A673 (cell line): ENCODE results near the gene TLR9.

ENCODE experiments used
- EZH2 ChIP-seq: fragments of 200-600 bp; sonication (generic); IDR thresholded peaks from 2 replicates; pipeline ENCODE4 v1.6.1; 2017; ENCODE audit warnings: borderline replicate concordance, low read depth, mild to moderate bottlenecking, mixed read lengths, antibody characterized with exemption, low read length; ENCODE audit not compliant: poor library complexity, severe bottlenecking
- TF ChIP-seq, protein P1 (sequence below): fragments of 300-800, 200-600 bp; sonication (generic); conservative IDR thresholded peaks from 2 replicates; pipeline ENCODE4 v1.5.1; 2017; ENCODE audit warnings: low read depth, mild to moderate bottlenecking, antibody characterized with exemption, low read length, moderate library complexity, mixed read lengths

GRCh38 chr3:52195823-52196331, 29.6 kb downstream of the TLR9 start:
- TF ChIP-seq EZH2: no peak
- TF ChIP-seq, protein P1, sequence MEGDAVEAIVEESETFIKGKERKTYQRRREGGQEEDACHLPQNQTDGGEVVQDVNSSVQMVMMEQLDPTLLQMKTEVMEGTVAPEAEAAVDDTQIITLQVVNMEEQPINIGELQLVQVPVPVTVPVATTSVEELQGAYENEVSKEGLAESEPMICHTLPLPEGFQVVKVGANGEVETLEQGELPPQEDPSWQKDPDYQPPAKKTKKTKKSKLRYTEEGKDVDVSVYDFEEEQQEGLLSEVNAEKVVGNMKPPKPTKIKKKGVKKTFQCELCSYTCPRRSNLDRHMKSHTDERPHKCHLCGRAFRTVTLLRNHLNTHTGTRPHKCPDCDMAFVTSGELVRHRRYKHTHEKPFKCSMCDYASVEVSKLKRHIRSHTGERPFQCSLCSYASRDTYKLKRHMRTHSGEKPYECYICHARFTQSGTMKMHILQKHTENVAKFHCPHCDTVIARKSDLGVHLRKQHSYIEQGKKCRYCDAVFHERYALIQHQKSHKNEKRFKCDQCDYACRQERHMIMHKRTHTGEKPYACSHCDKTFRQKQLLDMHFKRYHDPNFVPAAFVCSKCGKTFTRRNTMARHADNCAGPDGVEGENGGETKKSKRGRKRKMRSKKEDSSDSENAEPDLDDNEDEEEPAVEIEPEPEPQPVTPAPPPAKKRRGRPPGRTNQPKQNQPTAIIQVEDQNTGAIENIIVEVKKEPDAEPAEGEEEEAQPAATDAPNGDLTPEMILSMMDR: no peak
